ENCODE measurements around the gene PDGFD. TPM values are rescaled to one million over a fixed set of nuclear protein-coding genes. Genes with fewer than 3 reads are reported as not detected.

PDGFD gene
- polyA plus RNA-seq, 1 of the 3 experiments (the other 2 are of a cell fraction): 4.8 TPM

DNA sequence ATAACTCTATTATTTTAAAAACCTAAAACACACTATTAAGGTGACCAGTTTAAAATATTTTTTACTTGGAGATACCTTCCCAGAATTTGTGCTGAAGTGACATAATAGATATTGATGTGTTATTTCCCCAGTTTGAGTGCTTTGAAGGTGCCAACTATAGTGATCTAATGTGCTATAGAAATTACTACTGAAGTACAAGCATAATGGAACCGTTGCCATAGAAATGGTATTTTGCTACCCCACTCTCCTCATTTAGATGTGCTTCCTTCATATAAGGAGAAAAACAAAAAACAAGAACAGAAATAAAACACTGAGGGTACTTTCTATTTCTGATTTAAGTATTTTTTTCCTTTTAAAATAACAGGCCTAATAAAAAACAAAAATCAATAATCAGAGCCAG lies 108.4 kb downstream of the PDGFD start:
- CTCF ChIA-PET: no interaction called here
- H3K27me3 ChIP-seq (ENCODE audit: insufficient read depth): no peaks in the 10 kb centered on the region
- no peaks in the 10 kb centered on the region for H3K9me3 ChIP-seq
- H3K79me2 ChIP-seq (ENCODE audit: insufficient read depth): no peaks in the 10 kb centered on the region
- peaks cover 0 to 9% of the 10 kb centered on the region in 2 experiments; a peak in 2 of 4 replicates for H3K4me1 ChIP-seq (ENCODE audit: control insufficient read depth in 1 of 2, insufficient read depth in 2 of 2, low read depth in 1 of 2, low read length in 1 of 2)
- no peaks in the 10 kb centered on the region for H3K9me2 ChIP-seq
- TF ChIP-seq FOXM1 (IDR thresholded peaks at IDR 0.05; ENCODE audit: low read depth): no peak
- no peak for TF ChIP-seq SIN3A (IDR thresholded peaks at IDR 0.05; ENCODE audit: borderline replicate concordance, low read depth, low read length)
- no peak for TF ChIP-seq CTCF (IDR thresholded peaks at IDR 0.05)
- no peak for TF ChIP-seq EZH2phosphoT487 (IDR thresholded peaks at IDR 0.05; ENCODE audit: borderline replicate concordance, low read depth)
- TF ChIP-seq YY1 (IDR thresholded peaks at IDR 0.05; ENCODE audit: low read depth): no peak
- TF ChIP-seq JUND (IDR thresholded peaks at IDR 0.05): no peak
- no peak for TF ChIP-seq TAF1 (IDR thresholded peaks at IDR 0.05; ENCODE audit: borderline replicate concordance, low read depth, low read length)
- no peak for TF ChIP-seq ZBTB33 (IDR thresholded peaks at IDR 0.05; ENCODE audit: borderline replicate concordance, low read depth)
- no peak for TF ChIP-seq NRF1 (IDR thresholded peaks at IDR 0.05; ENCODE audit: low read depth, low read length)
- no peak for TF ChIP-seq MEF2A (IDR thresholded peaks at IDR 0.05; ENCODE audit: borderline replicate concordance, low read depth)
- TF ChIP-seq GATA2 (CRISPR knock-in tag; IDR thresholded peaks at IDR 0.05): no peak
- no peak for TF ChIP-seq NFIC (IDR thresholded peaks at IDR 0.05; ENCODE audit: borderline replicate concordance)
- no peak overlapping the region for H2AFZ ChIP-seq (ENCODE audit: low read depth)
- no peaks in the 10 kb centered on the region for H4K20me1 ChIP-seq (ENCODE audit: insufficient read depth)
- no peak overlapping the region for H3K9ac ChIP-seq
- no peaks in the 10 kb centered on the region for H3F3A ChIP-seq (replicated peaks; ENCODE audit: insufficient read depth)
- no peak overlapping the region for H3K27ac ChIP-seq (ENCODE audit: low read depth in 2 of 2, low read length in 1 of 2)
- H3K36me3 ChIP-seq (replicated peaks in 1 of 2; ENCODE audit: control insufficient read depth in 1 of 2, insufficient read depth in 2 of 2, low read length in 1 of 2): no peaks in the 10 kb centered on the region
- H3K4me3 ChIP-seq (ENCODE audit: low read depth in 2 of 2, low read length in 1 of 2): no peak overlapping the region
- WGBS (ENCODE audit: low lambda C conversion rate): 77% methylated on average over 1 of the region's 1 CpG
- no peak overlapping the region for H3K4me2 ChIP-seq
- DNase-seq: no peak
- POLR2A ChIA-PET: no interaction called here

GRCh38 chr11:104054911-104055529 lies 108.9 kb downstream of the PDGFD start:
- H3K9me3 ChIP-seq: no peaks in the 10 kb centered on the region
- CTCF ChIA-PET: no interaction called here
- POLR2A ChIA-PET: no interaction called here
- no peaks in the 10 kb centered on the region for H3K79me2 ChIP-seq (ENCODE audit: insufficient read depth)
- no peak overlapping the region for H2AFZ ChIP-seq (ENCODE audit: low read depth)
- H4K20me1 ChIP-seq (ENCODE audit: insufficient read depth): no peaks in the 10 kb centered on the region
- H3K27me3 ChIP-seq (ENCODE audit: insufficient read depth): no peaks in the 10 kb centered on the region
- no peak overlapping the region for H3K27ac ChIP-seq (ENCODE audit: low read depth in 2 of 2, low read length in 1 of 2)
- no peak overlapping the region for H3K9ac ChIP-seq
- H3K4me1 ChIP-seq (ENCODE audit: control insufficient read depth in 1 of 2, insufficient read depth in 2 of 2, low read depth in 1 of 2, low read length in 1 of 2): peaks cover 0 to 4% of the 10 kb centered on the region in 2 experiments; a peak in 2 of 4 replicates
- 85% methylated on average over 4 of the region's 4 CpGs for WGBS (ENCODE audit: low lambda C conversion rate)
- H3F3A ChIP-seq (replicated peaks; ENCODE audit: insufficient read depth): no peaks in the 10 kb centered on the region
- DNase-seq: no peak
- H3K4me3 ChIP-seq (ENCODE audit: low read depth in 2 of 2, low read length in 1 of 2): no peak overlapping the region
- no peaks in the 10 kb centered on the region for H3K9me2 ChIP-seq
- no peak overlapping the region for H3K4me2 ChIP-seq
- no peaks in the 10 kb centered on the region for H3K36me3 ChIP-seq (replicated peaks in 1 of 2; ENCODE audit: control insufficient read depth in 1 of 2, insufficient read depth in 2 of 2, low read length in 1 of 2)
- TF ChIP-seq NFIC (IDR thresholded peaks at IDR 0.05; ENCODE audit: borderline replicate concordance) (no peak), NRF1 (IDR thresholded peaks at IDR 0.05; ENCODE audit: low read depth, low read length) (no peak), RXRA (IDR thresholded peaks at IDR 0.05; ENCODE audit: borderline replicate concordance, low read depth) (no peak), SMC3 (IDR thresholded peaks at IDR 0.05; ENCODE audit: low read depth, low read length) (no peak), FOXM1 (IDR thresholded peaks at IDR 0.05; ENCODE audit: low read depth) (no peak), REST (IDR thresholded peaks at IDR 0.05; ENCODE audit: low read depth, low read length) (no peak), IRF3 (IDR thresholded peaks at IDR 0.05; ENCODE audit: low read depth, low read length) (no peak), TCF12 (IDR thresholded peaks at IDR 0.05) (no peak), JUND (IDR thresholded peaks at IDR 0.05) (no peak), RFX5 (IDR thresholded peaks at IDR 0.05; ENCODE audit: low read length) (no peak), POLR2AphosphoS5 (IDR thresholded peaks at IDR 0.05; ENCODE audit: low read depth, low read length) (no peak), TEAD4 (IDR thresholded peaks at IDR 0.05; ENCODE audit: borderline replicate concordance, insufficient read depth) (no peak)
